H1 (cell line): Measurements from ENCODE around the gene TRPC4. TPM values are rescaled to one million over a fixed set of nuclear protein-coding genes. Genes with fewer than 3 reads are reported as not detected.
A peak's percentile ranks its signal among the peaks of the same experiment; 100 is the strongest.

Experiments used
- CTCF ChIA-PET: fragments of 300-600 bp; sonication (Branson Sonifier 250); formaldehyde crosslinking; loops from one replicate; lab custom pipeline; 2021; ENCODE audit not compliant: partially characterized antibody; lab: Charles Lee
- POLR2A ChIA-PET: fragments of 300-600 bp; sonication (Branson Sonifier 250); formaldehyde crosslinking; loops from one replicate; lab custom pipeline; 2021; ENCODE audit warnings: inconsistent platforms; ENCODE audit not compliant: partially characterized antibody; lab: Charles Lee
- DNase-seq, 2 experiments: peaks; one replicate each; pipeline versions ENCODE4 v3.0.0 to v3.0.0-alpha.2; 2010 to 2022; ENCODE audit warnings: low spot score in 2 of 2, low read depth in 1 of 2, mixed read lengths in 1 of 2
- FAIRE-seq: peaks from 2 replicates; lab custom pipeline; 2011; peaks lifted over from hg19 to GRCh38; lab: Jason Lieb, UNC
- H2AFZ ChIP-seq: 2 replicates; pipeline ENCODE4 v1.8.1; 2012; ENCODE audit warnings: low read length, inconsistent platforms
- H2AK5ac ChIP-seq: 2 replicates; pipeline ENCODE4 v1.6.1; 2013; ENCODE audit warnings: low read depth, low read length
- H2BK120ac ChIP-seq: replicated peaks from 2 replicates; pipeline ENCODE3; 2013; ENCODE audit warnings: low read depth, low read length, inconsistent platforms
- H2BK12ac ChIP-seq: 2 replicates; pipeline ENCODE4 v1.6.1; 2013; ENCODE audit warnings: low read depth, low read length
- H2BK15ac ChIP-seq: 2 replicates; pipeline ENCODE4 v1.6.1; 2013; ENCODE audit warnings: low read length
- H2BK20ac ChIP-seq: 2 replicates; pipeline ENCODE4 v1.6.1; 2013; ENCODE audit warnings: low read length
- H2BK5ac ChIP-seq: 2 replicates; pipeline ENCODE4 v1.6.1; 2013; ENCODE audit warnings: low read depth, low read length
- H3K14ac ChIP-seq: 2 replicates; pipeline ENCODE4 v1.6.1; 2013; ENCODE audit warnings: inconsistent platforms; ENCODE audit not compliant: insufficient read length
- H3K18ac ChIP-seq: 2 replicates; pipeline ENCODE4 v1.6.1; 2013; ENCODE audit warnings: low read length; ENCODE audit errors: extremely low read depth
- H3K23ac ChIP-seq: 2 replicates; pipeline ENCODE4 v1.6.1; 2013; ENCODE audit warnings: inconsistent platforms; ENCODE audit not compliant: insufficient read length
- H3K23me2 ChIP-seq: 2 replicates; pipeline ENCODE4 v1.6.1; 2013; ENCODE audit warnings: low read depth, low read length
- H3K27ac ChIP-seq: 2 replicates; pipeline ENCODE4 v1.6.1; 2011; ENCODE audit warnings: low read depth, low read length, inconsistent platforms
- H3K27me3 ChIP-seq, 4 experiments: replicated peaks in 1 of 4; 1 replicate in 1 of 4; 2 replicates in 3 of 4; pipeline versions ENCODE4 v1.6.1 to v1.8.1; 2011 to 2013; ENCODE audit warnings: low read length in 3 of 4, mild to moderate bottlenecking in 3 of 4, inconsistent platforms in 2 of 4, mixed read lengths in 2 of 4, moderate library complexity in 1 of 4; ENCODE audit not compliant: control insufficient read depth in 3 of 4, insufficient read depth in 3 of 4; ENCODE audit errors: extremely low read depth in 1 of 4
- H3K36me3 ChIP-seq, 4 experiments: 2 replicates each; pipeline versions ENCODE4 v1.6.1 to v1.8.1; 2011 to 2013; ENCODE audit warnings: mild to moderate bottlenecking in 4 of 4, low read length in 3 of 4, moderate library complexity in 2 of 4, control low read depth in 1 of 4, inconsistent platforms in 1 of 4; ENCODE audit not compliant: insufficient read depth in 4 of 4, control insufficient read depth in 2 of 4
- H3K4ac ChIP-seq: replicated peaks from 2 replicates; pipeline ENCODE3; 2013; ENCODE audit warnings: low read length, low read depth, mixed read lengths, inconsistent platforms; ENCODE audit not compliant: insufficient read length
- H3K4me1 ChIP-seq, 4 experiments: replicated peaks in 1 of 4; 1 replicate in 1 of 4; 2 replicates in 3 of 4; pipeline versions ENCODE4 v1.6.1 to v1.8.1; 2011 to 2013; ENCODE audit warnings: low read length in 3 of 4, inconsistent platforms in 2 of 4, mixed read lengths in 1 of 4; ENCODE audit not compliant: insufficient read depth in 4 of 4, control insufficient read depth in 3 of 4
- H3K4me2 ChIP-seq, 2 experiments: 2 replicates each; pipeline versions ENCODE4 v1.6.1 to v1.8.1; 2011 to 2013; ENCODE audit warnings: low read depth in 2 of 2, low read length in 2 of 2, control low read depth in 1 of 2, inconsistent platforms in 1 of 2, mild to moderate bottlenecking in 1 of 2; ENCODE audit not compliant: insufficient read depth in 1 of 2
- H3K4me3 ChIP-seq, 4 experiments: fragments of 200-600, 300-600 bp in 1 of 4; sonication (generic), shearing (Covaris generic), sonication (Bioruptor Twin) in 1 of 4; 2 replicates each; pipeline versions ENCODE4 v1.5.1 to v1.8.1; 2011 to 2016; ENCODE audit warnings: low read length in 4 of 4, low read depth in 3 of 4, control low read depth in 2 of 4, inconsistent platforms in 2 of 4, mild to moderate bottlenecking in 2 of 4, mixed read lengths in 1 of 4, moderate library complexity in 1 of 4; ENCODE audit not compliant: insufficient read depth in 2 of 4; ENCODE audit errors: extremely low read depth in 1 of 4
- H3K56ac ChIP-seq: replicated peaks from 2 replicates; pipeline ENCODE3; 2013; ENCODE audit warnings: low read depth, mild to moderate bottlenecking, mixed read lengths, low read length, inconsistent platforms; ENCODE audit not compliant: insufficient read length
- H3K79me1 ChIP-seq: 2 replicates; pipeline ENCODE4 v1.6.1; 2013; ENCODE audit warnings: low read depth, low read length, control low read depth
- H3K79me2 ChIP-seq, 2 experiments: 2 replicates each; pipeline versions ENCODE4 v1.6.1 to v1.8.1; 2012 to 2013; ENCODE audit warnings: low read length in 2 of 2, mild to moderate bottlenecking in 2 of 2, inconsistent platforms in 1 of 2; ENCODE audit not compliant: insufficient read depth in 2 of 2, control insufficient read depth in 1 of 2
- H3K9ac ChIP-seq, 4 experiments: replicated peaks in 1 of 4; 1 replicate in 1 of 4; 2 replicates in 3 of 4; pipeline versions ENCODE4 v1.6.1 to v1.8.1; 2011 to 2013; ENCODE audit warnings: low read depth in 3 of 4, low read length in 3 of 4, control low read depth in 2 of 4, mild to moderate bottlenecking in 2 of 4, moderate library complexity in 2 of 4, inconsistent platforms in 1 of 4; ENCODE audit errors: extremely low read depth in 1 of 4
- H3K9me3 ChIP-seq, 2 experiments: 2 replicates each; pipeline versions ENCODE4 v1.6.1 to v1.8.1; 2012 to 2013; ENCODE audit warnings: mild to moderate bottlenecking in 2 of 2, moderate library complexity in 2 of 2, control low read depth in 1 of 2, inconsistent platforms in 1 of 2, low read depth in 1 of 2, low read length in 1 of 2, mixed read lengths in 1 of 2; ENCODE audit not compliant: insufficient read depth in 2 of 2
- H4K20me1 ChIP-seq, 2 experiments: replicated peaks in 1 of 2; 2 replicates each; pipeline versions ENCODE3 to v1.8.1; 2011 to 2013; ENCODE audit warnings: inconsistent platforms in 2 of 2, low read length in 2 of 2, mild to moderate bottlenecking in 1 of 2; ENCODE audit not compliant: insufficient read depth in 2 of 2, control insufficient read depth in 1 of 2
- H4K5ac ChIP-seq: 2 replicates; pipeline ENCODE4 v1.6.1; 2013; ENCODE audit warnings: low read length, low read depth, mixed read lengths, inconsistent platforms; ENCODE audit not compliant: insufficient read length
- H4K8ac ChIP-seq: 2 replicates; pipeline ENCODE4 v1.8.0; 2013; ENCODE audit warnings: mild to moderate bottlenecking, moderate library complexity, low read length, inconsistent platforms; ENCODE audit not compliant: insufficient read depth; ENCODE audit errors: extremely low read depth
- H4K91ac ChIP-seq: replicated peaks from 2 replicates; pipeline ENCODE3; 2013; ENCODE audit warnings: low read length, mixed read lengths, inconsistent platforms; ENCODE audit not compliant: insufficient read length
- ASH2L ChIP-seq: fragments of 200-600, 300-600 bp; sonication (generic); IDR thresholded peaks from one replicate; pipeline ENCODE4 v1.7.1; 2017; ENCODE audit warnings: low read length
- CBX5 ChIP-seq: fragments of 300-800, 300-1000 bp; sonication (generic); IDR thresholded peaks from 2 replicates; pipeline ENCODE4 v1.7.1; 2016; ENCODE audit warnings: antibody characterized with exemption, low read length, low read depth
- CEBPB ChIP-seq: IDR thresholded peaks from 2 replicates; pipeline ENCODE4 v1.6.1; 2012; ENCODE audit warnings: low read depth, low read length
- FOSL1 ChIP-seq: IDR thresholded peaks from 2 replicates; pipeline ENCODE4 v1.6.1; 2011; ENCODE audit warnings: mild to moderate bottlenecking, low read depth, low read length, moderate library complexity; ENCODE audit not compliant: insufficient read depth
- HDAC2 ChIP-seq, 2 experiments: fragments of 300-600 bp in 1 of 2; sonication (generic) in 1 of 2; IDR thresholded peaks; 2 replicates each; pipeline ENCODE4 v1.6.1; 2011 to 2012; ENCODE audit warnings: low read depth in 2 of 2, low read length in 2 of 2, mild to moderate bottlenecking in 2 of 2, moderate library complexity in 2 of 2, borderline replicate concordance in 1 of 2, inconsistent platforms in 1 of 2
- SUZ12 ChIP-seq: fragments of 200-600 bp; sonication (generic); IDR thresholded peaks from 2 replicates; pipeline ENCODE4 v1.6.1; 2012; ENCODE audit warnings: mild to moderate bottlenecking, inconsistent platforms, low read length, moderate library complexity, mixed read lengths
- TAF1 ChIP-seq: IDR thresholded peaks from 2 replicates; pipeline ENCODE4 v1.6.1; 2011; ENCODE audit warnings: mild to moderate bottlenecking, low read depth, low read length
- YY1 ChIP-seq: IDR thresholded peaks from 2 replicates; pipeline ENCODE4 v1.6.1; 2011; ENCODE audit warnings: low read depth, mild to moderate bottlenecking, low read length
- WGBS, 2 experiments: shearing (Covaris generic) in 1 of 2; methylation state at CpG; one replicate each; pipeline versions ENCODE4 v1.1.6 to v1.1.7; 2013 to 2015; ENCODE audit warnings: low lambda C conversion rate in 2 of 2, mixed read lengths in 2 of 2, inconsistent platforms in 1 of 2, low coverage in 1 of 2, missing lambda C conversion rate in 1 of 2; ENCODE audit not compliant: insufficient replicate concordance in 2 of 2, insufficient coverage in 1 of 2, insufficient read length in 1 of 2; ENCODE audit errors: extremely low coverage in 1 of 2, missing lambda C conversion rate in 1 of 2; 5-methylcytosine and 5-hydroxymethylcytosine counted together
- polyA plus RNA-seq, 7 experiments: library from polyadenylated mRNA; depleted of rRNA in 3 of 7; stranded (reverse) in 5 of 7; unstranded in 2 of 7; fragments of >200 nt in 5 of 7; fragments of 200-250 nt in 2 of 7; gene quantifications; 1 replicate in 5 of 7; 2 replicates in 1 of 7; 4 replicates in 1 of 7; pipeline versions ENCODE4 v1.2.1 to v1.2.3, GENCODE V29; 2011 to 2013; ENCODE audit warnings: missing spikeins in 2 of 7, mixed read lengths in 2 of 7
- total RNA-seq: library from RNA; stranded (reverse); fragmentation: NEBNext Ultra II Directional; extraction: Animal tissue kit (Norgen Biotek cat#: 25700); gene quantifications from 2 replicates; pipeline ENCODE4 v1.2.1, GENCODE V29; 2021
- TF ChIP-seq, protein P1 (sequence below): IDR thresholded peaks from 2 replicates; pipeline ENCODE4 v1.6.1; 2011; ENCODE audit warnings: low read length, improper control_type of control experiment

TRPC4 gene
- total and polyA plus RNA-seq, 2 of the 8 experiments (the other 6 are each of a cell fraction or from before 2014, with no cell fraction given), result 12.3 to 14.7 TPM

DNA sequence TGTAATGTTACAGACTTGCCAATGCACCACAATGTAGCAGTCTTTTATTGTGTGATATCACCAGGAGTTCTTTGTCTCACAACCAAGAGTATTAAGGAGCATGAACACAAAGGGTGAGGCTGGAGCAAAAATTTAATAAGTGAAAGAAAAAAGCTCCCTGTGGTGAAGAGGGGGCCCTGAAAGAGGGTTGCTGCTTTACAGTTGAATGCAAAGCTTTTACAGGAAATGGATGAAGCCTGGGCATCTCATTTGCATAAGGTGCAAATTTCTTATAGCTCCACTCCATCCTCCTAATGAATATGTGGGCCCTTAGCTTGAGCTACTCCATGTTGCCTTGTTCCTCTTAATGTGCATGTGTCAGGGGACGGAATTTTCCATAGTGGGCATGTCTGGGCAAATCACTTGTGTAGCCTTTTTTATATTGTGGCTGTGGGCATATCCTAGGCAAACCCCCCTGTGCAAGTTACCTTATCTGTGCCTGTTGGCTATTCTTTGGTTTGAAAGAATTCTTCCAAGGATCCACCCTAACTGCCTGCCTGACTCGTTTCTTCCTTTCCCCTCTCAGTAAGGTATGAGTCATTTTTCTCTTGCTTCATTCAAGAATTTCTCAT is 45.3 kb upstream of the TRPC4 start:
- H3K9ac ChIP-seq, result peak overlapping the region in 3 of 4 experiments; percentile 2 to 36 (median 27); a peak in 4 of 7 replicates
- no peaks in the 10 kb centered on the region for H4K20me1 ChIP-seq
- H2BK120ac ChIP-seq, result peak overlapping the region; percentile 80
- H2AFZ ChIP-seq, result no peak overlapping the region
- no peaks in the 10 kb centered on the region; a peak in 2 of 8 replicates for H3K36me3 ChIP-seq
- H3K4me1 ChIP-seq, result peaks cover 5 to 26% (median 11%) of the 10 kb centered on the region in 4 experiments; a peak in 6 of 7 replicates
- no peak overlapping the region for H3K14ac ChIP-seq
- no peaks in the 10 kb centered on the region for H3K79me1 ChIP-seq
- no peaks in the 10 kb centered on the region for H3K23me2 ChIP-seq
- peak in 1 of 2 experiments; percentile 53 for DNase-seq
- no peak overlapping the region for H2AK5ac ChIP-seq
- H4K5ac ChIP-seq, result peak overlapping the region; percentile 76
- no peak overlapping the region for H2BK15ac ChIP-seq
- H3K27ac ChIP-seq, result peak overlapping the region; percentile 43; the same call in 1 of the 2 replicates
- FAIRE-seq, result peak; percentile 92
- H2BK12ac ChIP-seq, result no peak overlapping the region
- peak overlapping the region; percentile 29 to 80 (median 62); a peak in 7 of 8 replicates for H3K4me3 ChIP-seq
- no peak overlapping the region for H4K8ac ChIP-seq
- H3K79me2 ChIP-seq, result peaks cover 0 to 46% of the 10 kb centered on the region in 2 experiments; a peak in 2 of 4 replicates
- H3K4me2 ChIP-seq, result peak overlapping the region; percentile 49 to 65
- POLR2A ChIA-PET, result no interaction called here
- H3K18ac ChIP-seq, result no peak overlapping the region
- peak overlapping the region; percentile 75 for H4K91ac ChIP-seq
- CTCF ChIA-PET, result interaction anchor here (0.7 kb wide), 1 partner anchor 45 kb away, joined by 3 read pairs; the partner anchor contains the start of gene TRPC4
- 5% methylated on average over 2 of the region's 2 CpGs; no CpG with 5 or more reads in 1 of the 2 experiments for WGBS, 2 experiments
- H3K56ac ChIP-seq, result peak overlapping the region; percentile 34
- H2BK5ac ChIP-seq, result peak overlapping the region; percentile 4; the same call in 1 of the 2 replicates
- no peaks in the 10 kb centered on the region for H3K9me3 ChIP-seq
- H3K27me3 ChIP-seq, result no peaks in the 10 kb centered on the region
- H2BK20ac ChIP-seq, result no peak overlapping the region
- H3K23ac ChIP-seq, result no peak overlapping the region
- H3K4ac ChIP-seq, result peak overlapping the region; percentile 87
- peak; percentile 51; the same call in 1 of the 2 replicates for TF ChIP-seq TAF1
- TF ChIP-seq SUZ12, result no peak
- peak; percentile 64; the same call in 1 of the 2 replicates for TF ChIP-seq YY1
- peak; percentile 67 for TF ChIP-seq ASH2L
- TF ChIP-seq CEBPB, result no peak
- TF ChIP-seq HDAC2 (IDR thresholded peaks at IDR 0.05; ENCODE audit: borderline replicate concordance in 1 of 2, low read depth in 2 of 2, low read length in 2 of 2), result peak in 1 of 2 experiments; percentile 5; a peak in 2 of 4 replicates
- TF ChIP-seq, protein P1, sequence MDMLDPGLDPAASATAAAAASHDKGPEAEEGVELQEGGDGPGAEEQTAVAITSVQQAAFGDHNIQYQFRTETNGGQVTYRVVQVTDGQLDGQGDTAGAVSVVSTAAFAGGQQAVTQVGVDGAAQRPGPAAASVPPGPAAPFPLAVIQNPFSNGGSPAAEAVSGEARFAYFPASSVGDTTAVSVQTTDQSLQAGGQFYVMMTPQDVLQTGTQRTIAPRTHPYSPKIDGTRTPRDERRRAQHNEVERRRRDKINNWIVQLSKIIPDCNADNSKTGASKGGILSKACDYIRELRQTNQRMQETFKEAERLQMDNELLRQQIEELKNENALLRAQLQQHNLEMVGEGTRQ, result no peak
- no peak for TF ChIP-seq CBX5
- TF ChIP-seq FOSL1, result no peak
